HepG2 (cell line): ENCODE measurements around the gene KCNRG. TPM values are rescaled to one million over a fixed set of nuclear protein-coding genes. Genes with fewer than 3 reads are reported as not detected.

ENCODE experiments used
- ETV6 ChIP-seq: sonication (generic); formaldehyde crosslinking; conservative IDR thresholded peaks from 2 replicates; pipeline ENCODE4 v1.4.0; 2020; ENCODE audit warnings: missing genetic modification reagents
- NFKB2 ChIP-seq: sonication (generic); formaldehyde crosslinking; IDR thresholded peaks from 2 replicates; pipeline ENCODE4 v1.4.0; 2020; ENCODE audit warnings: missing genetic modification reagents, borderline replicate concordance
- NR2F1 ChIP-seq, 2 experiments: fragments of 450-650 bp in 1 of 2; formaldehyde crosslinking in 1 of 2; IDR thresholded peaks; 2 replicates each; pipeline versions ENCODE4 v1.5.0 to v1.6.1; 2016 to 2020; ENCODE audit warnings: mild to moderate bottlenecking in 1 of 2, missing compliant biosample characterization in 1 of 2, missing genetic modification reagents in 1 of 2, moderate library complexity in 1 of 2
- POLR2AphosphoS5 ChIP-seq: IDR thresholded peaks from 2 replicates; pipeline ENCODE4 v1.6.1; 2012; ENCODE audit warnings: low read depth, low read length
- SETDB1 ChIP-seq: sonication (generic); formaldehyde crosslinking; IDR thresholded peaks from 2 replicates; pipeline ENCODE4 v1.5.1; 2020; ENCODE audit warnings: missing genetic modification reagents, mild to moderate bottlenecking, borderline replicate concordance
- SNRNP70 ChIP-seq: fragments of 200-400 bp; formaldehyde crosslinking; IDR thresholded peaks from 2 replicates; pipeline ENCODE4 v1.6.1; 2017; ENCODE audit warnings: mild to moderate bottlenecking, low read depth, low read length, moderate library complexity
- SYNCRIP ChIP-seq: fragments of 200-400 bp; formaldehyde crosslinking; IDR thresholded peaks from 2 replicates; pipeline ENCODE4 v1.6.1; 2018; ENCODE audit warnings: mild to moderate bottlenecking, low read depth, low read length; ENCODE audit not compliant: insufficient read depth
- U2AF2 ChIP-seq: fragments of 200-400 bp; formaldehyde crosslinking; IDR thresholded peaks from 2 replicates; pipeline ENCODE4 v1.6.1; 2017; ENCODE audit warnings: low read depth, mild to moderate bottlenecking, low read length
- ZNF101 ChIP-seq: sonication (generic); formaldehyde crosslinking; IDR thresholded peaks from 2 replicates; pipeline ENCODE4 v1.4.0; 2020; ENCODE audit warnings: mild to moderate bottlenecking, low read depth, missing genetic modification reagents, borderline replicate concordance
- ZNF143 ChIP-seq: sonication (generic); formaldehyde crosslinking; IDR thresholded peaks from 2 replicates; pipeline ENCODE4 v1.4.0; 2020; ENCODE audit warnings: missing genetic modification reagents
- ZNF337 ChIP-seq: sonication (generic); formaldehyde crosslinking; IDR thresholded peaks from 2 replicates; pipeline ENCODE4 v1.5.1; 2020; ENCODE audit warnings: missing genetic modification reagents, low read depth, mild to moderate bottlenecking, borderline replicate concordance
- polyA plus RNA-seq, 8 experiments: library from polyadenylated mRNA; depleted of rRNA in 3 of 8; stranded (reverse) in 7 of 8; unstranded in 1 of 8; fragments of >200 nt; fragmentation: Illumina TruSeq in 4 of 8; extraction: Trizol in 4 of 8; gene quantifications; 2 replicates each; pipeline versions ENCODE4 v1.2.1 to v1.2.3, GENCODE V29; 2011 to 2016; ENCODE audit warnings: low read depth in 4 of 8, missing spikeins in 1 of 8, mixed read lengths in 1 of 8; ENCODE audit not compliant: insufficient read depth in 1 of 8
- total RNA-seq, 5 experiments: library from RNA; depleted of rRNA; stranded (reverse); fragments of >200 nt; fragmentation: Illumina TruSeq; extraction: Trizol; gene quantifications; 2 replicates each; pipeline ENCODE4 v1.2.3, GENCODE V29; 2016; ENCODE audit warnings: low read depth in 1 of 5
- TF ChIP-seq, protein P1 (sequence below), 2 experiments: IDR thresholded peaks; 2 replicates each; pipeline ENCODE4 v1.6.1; 2011 to 2012; ENCODE audit warnings: low read length in 2 of 2, borderline replicate concordance in 1 of 2, low read depth in 1 of 2, mild to moderate bottlenecking in 1 of 2, moderate library complexity in 1 of 2
- TF ChIP-seq, protein P2 (sequence below): sonication (generic); formaldehyde crosslinking; IDR thresholded peaks from 2 replicates; pipeline ENCODE4 v1.5.0; 2020; ENCODE audit warnings: missing genetic modification reagents
- TF ChIP-seq, protein P3 (sequence below), 2 experiments: sonication (generic) in 1 of 2; formaldehyde crosslinking in 1 of 2; IDR thresholded peaks; 2 replicates each; pipeline versions ENCODE4 v1.6.1 to v1.9.0; 2014 to 2022; ENCODE audit warnings: antibody characterized with exemption in 1 of 2, borderline replicate concordance in 1 of 2, inconsistent platforms in 1 of 2, low read depth in 1 of 2, missing genetic modification reagents in 1 of 2

Gene KCNRG
- total and polyA plus RNA-seq, 2 of the 13 experiments (the other 11 are each of a cell fraction or from before 2014, with no cell fraction given), result 1.0 to 1.5 TPM

DNA sequence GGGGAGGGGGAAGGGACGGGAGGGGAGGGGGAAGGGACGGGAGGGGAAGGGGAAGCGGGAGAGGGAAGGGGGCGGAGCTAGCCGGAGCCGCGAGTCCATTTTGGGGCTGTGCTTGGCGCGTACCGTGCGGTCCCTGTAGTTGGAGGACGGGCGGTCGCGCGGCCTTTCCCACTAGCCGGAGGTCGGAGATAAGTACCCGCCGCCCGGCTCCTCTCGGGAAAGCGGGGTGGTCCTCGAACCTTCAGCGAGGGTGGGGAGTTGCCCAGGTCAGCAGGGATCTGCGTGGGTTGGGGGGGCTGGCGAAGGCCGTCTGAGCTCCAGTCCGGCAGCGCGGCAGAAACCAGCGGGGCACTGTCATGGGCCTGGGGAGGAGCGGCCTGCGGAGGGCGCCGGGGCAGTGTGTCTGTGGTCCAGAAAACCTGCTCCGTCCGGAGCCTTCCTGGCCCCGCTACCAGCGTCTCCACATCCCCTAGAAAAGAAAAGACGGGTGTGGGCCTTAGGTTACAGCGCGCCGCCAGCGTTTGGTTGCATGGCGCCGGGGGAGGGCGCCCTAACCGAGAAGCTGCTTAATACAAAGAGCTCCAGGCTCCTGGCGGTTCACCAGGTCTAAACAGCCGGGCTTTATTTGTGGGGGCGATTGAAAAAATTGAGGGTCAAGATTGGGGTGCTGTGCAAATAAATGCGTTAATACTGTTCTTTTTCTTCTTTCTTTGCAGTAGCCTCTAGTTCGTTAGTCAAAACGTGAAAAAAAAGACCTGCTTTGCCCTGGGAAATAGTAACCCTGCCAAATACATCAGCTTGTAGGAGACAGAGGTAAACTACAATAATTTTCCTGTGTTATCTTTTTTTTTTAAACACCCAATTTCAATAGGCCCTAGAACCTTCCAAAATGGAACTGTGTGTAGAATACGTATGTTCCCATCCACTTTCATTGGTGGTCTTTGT, 18.0 kb upstream of the KCNRG start, which contains the start of gene TRIM13 (continued):
- TF ChIP-seq, protein P1, sequence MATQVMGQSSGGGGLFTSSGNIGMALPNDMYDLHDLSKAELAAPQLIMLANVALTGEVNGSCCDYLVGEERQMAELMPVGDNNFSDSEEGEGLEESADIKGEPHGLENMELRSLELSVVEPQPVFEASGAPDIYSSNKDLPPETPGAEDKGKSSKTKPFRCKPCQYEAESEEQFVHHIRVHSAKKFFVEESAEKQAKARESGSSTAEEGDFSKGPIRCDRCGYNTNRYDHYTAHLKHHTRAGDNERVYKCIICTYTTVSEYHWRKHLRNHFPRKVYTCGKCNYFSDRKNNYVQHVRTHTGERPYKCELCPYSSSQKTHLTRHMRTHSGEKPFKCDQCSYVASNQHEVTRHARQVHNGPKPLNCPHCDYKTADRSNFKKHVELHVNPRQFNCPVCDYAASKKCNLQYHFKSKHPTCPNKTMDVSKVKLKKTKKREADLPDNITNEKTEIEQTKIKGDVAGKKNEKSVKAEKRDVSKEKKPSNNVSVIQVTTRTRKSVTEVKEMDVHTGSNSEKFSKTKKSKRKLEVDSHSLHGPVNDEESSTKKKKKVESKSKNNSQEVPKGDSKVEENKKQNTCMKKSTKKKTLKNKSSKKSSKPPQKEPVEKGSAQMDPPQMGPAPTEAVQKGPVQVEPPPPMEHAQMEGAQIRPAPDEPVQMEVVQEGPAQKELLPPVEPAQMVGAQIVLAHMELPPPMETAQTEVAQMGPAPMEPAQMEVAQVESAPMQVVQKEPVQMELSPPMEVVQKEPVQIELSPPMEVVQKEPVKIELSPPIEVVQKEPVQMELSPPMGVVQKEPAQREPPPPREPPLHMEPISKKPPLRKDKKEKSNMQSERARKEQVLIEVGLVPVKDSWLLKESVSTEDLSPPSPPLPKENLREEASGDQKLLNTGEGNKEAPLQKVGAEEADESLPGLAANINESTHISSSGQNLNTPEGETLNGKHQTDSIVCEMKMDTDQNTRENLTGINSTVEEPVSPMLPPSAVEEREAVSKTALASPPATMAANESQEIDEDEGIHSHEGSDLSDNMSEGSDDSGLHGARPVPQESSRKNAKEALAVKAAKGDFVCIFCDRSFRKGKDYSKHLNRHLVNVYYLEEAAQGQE (IDR thresholded peaks at IDR 0.05; ENCODE audit: borderline replicate concordance in 1 of 2, low read depth in 1 of 2, low read length in 2 of 2), result no peak
- no peak for TF ChIP-seq ZNF143 (CRISPR knock-in tag)
- TF ChIP-seq, protein P2, sequence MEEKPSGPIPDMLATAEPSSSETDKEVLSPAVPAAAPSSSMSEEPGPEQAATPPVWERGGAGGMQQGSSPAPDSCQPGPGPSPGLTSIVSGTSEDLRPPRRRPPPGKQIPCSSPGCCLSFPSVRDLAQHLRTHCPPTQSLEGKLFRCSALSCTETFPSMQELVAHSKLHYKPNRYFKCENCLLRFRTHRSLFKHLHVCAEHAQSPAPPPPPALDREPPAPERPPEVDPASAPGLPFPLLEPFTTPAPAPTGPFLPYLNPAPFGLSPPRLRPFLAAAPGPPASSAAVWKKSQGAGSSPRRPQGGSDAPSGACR (CRISPR knock-in tag), result 0 out of 2 replicates have a peak, but pooled peaks have one; percentile 63
- TF ChIP-seq SETDB1 (CRISPR knock-in tag), result no peak
- 0 out of 2 replicates have a peak, but pooled peaks have one; percentile 34 for TF ChIP-seq U2AF2
- TF ChIP-seq ZNF101 (CRISPR knock-in tag), result no peak
- TF ChIP-seq, protein P3, sequence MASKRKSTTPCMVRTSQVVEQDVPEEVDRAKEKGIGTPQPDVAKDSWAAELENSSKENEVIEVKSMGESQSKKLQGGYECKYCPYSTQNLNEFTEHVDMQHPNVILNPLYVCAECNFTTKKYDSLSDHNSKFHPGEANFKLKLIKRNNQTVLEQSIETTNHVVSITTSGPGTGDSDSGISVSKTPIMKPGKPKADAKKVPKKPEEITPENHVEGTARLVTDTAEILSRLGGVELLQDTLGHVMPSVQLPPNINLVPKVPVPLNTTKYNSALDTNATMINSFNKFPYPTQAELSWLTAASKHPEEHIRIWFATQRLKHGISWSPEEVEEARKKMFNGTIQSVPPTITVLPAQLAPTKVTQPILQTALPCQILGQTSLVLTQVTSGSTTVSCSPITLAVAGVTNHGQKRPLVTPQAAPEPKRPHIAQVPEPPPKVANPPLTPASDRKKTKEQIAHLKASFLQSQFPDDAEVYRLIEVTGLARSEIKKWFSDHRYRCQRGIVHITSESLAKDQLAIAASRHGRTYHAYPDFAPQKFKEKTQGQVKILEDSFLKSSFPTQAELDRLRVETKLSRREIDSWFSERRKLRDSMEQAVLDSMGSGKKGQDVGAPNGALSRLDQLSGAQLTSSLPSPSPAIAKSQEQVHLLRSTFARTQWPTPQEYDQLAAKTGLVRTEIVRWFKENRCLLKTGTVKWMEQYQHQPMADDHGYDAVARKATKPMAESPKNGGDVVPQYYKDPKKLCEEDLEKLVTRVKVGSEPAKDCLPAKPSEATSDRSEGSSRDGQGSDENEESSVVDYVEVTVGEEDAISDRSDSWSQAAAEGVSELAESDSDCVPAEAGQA (IDR thresholded peaks at IDR 0.05; ENCODE audit: low read depth), result no peak
- TF ChIP-seq, protein P3 (CRISPR knock-in tag; IDR thresholded peaks at IDR 0.05; ENCODE audit: borderline replicate concordance), result no peak
- peak; percentile 79 for TF ChIP-seq POLR2AphosphoS5
- peak in 1 of 2 experiments; percentile 16; a peak in 1 of 4 replicates for TF ChIP-seq NR2F1 (CRISPR knock-in tag; IDR thresholded peaks at IDR 0.05)
- no peak for TF ChIP-seq SYNCRIP
- peak; percentile 62; the same call in 1 of the 2 replicates for TF ChIP-seq NFKB2 (CRISPR knock-in tag)
- 0 out of 2 replicates have a peak, but pooled peaks have one; percentile 28 for TF ChIP-seq ETV6
- no peak for TF ChIP-seq SNRNP70
- no peak for TF ChIP-seq ZNF337 (CRISPR knock-in tag)
